HG02870 (cell line): ENCODE data around the gene SLC9B2.

Experiments used
- ATAC-seq: cut with Tn5 transposase; IDR thresholded peaks from one replicate; pipeline ENCODE4 v1.9.1; 2021; ENCODE audit warnings: mild to moderate bottlenecking, moderate library complexity; ENCODE audit not compliant: unreplicated experiment

SLC9B2 gene

GRCh38 chr4:103079621-103080020 is 3.1 kb upstream of the SLC9B2 start:
- ATAC-seq = no peak

- peak; percentile 45 for ATAC-seq
Observed at GRCh38 chr4:103075894-103076746, 441 bp downstream of the SLC9B2 start.

DNA sequence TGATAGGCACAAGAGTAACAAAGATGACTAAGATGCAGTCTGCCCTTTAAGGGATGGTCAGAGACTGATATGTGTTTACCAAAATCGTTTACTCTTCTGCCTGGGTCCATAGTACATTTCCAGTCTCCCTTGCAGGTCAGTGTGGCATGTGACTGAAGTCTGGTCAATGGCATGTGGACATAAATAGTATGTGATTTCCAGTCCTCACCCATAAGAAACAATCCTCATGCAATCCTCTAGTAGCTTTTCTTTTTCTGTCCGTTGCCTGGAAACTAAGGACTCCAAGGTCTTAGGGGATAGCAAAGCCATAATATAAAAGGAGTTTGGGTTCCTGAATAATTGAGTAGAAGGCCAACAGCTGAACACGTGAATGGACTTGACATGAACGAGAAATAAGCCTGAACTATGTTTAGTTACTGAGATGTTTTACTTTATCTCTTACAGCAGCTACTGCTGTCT is 1.1 kb downstream of the SLC9B2 start:
- ATAC-seq = no peak

DNA sequence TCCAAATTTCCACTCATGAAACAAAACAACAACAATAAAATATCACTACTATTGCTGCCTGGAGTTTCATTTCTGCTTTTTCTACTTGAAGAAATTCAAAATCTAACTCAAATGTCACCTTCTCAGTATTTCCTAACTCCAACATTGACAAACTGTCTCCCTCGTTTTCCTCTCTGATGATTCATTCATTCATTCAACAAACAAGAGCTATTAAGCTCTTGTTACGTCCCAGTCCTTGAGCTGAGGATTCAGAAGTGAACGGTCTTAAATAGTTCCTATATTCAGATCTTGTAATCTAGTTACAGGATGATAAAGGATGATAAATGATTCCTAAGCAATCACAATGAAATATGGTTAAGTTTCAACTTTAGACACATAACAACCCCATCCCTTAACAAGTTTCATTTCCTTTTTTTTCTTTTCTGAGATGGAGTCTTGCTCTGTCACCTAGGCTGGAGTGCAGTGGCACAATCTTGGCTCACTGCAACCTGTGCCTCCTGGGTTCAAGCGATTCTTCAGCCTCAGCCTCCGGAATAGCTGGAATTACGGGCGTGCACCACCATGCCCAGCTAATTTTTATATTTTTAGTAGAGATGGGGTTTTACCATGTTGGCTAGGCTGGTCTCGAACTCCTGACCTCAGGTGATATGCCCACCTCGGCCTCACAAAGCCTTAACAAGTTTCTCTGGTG is 1.7 kb downstream of the SLC9B2 start:
- ATAC-seq = peak; percentile 39

DNA sequence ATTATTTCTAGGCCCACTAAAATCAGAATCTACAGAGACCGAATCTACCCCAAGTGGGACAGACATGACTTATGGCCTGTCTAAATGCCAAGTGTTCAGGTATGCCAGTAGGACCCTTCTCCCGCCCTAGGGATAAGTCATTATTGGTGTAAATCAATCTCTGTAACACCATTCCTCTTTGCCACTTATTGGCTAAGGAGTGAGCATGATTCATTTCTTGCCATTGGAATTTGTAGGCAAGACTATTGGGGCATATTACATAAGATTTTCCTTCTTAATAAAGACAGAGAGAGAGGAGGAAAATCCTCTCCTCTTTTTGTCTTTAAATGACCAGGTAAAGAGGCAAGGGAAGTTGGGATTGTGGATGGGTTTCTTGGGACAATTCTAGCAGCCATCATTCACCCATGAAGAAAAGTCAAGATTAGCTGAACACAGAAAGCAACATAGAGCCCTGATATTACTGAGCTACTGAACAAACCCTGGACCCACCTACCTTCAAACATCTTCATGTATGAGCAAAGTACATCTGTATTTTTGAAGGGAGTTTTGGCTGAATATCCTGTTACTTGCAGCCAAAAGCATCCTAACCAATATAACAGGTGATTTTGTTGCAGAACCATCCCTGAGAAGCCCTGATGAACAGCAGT is 2.6 kb downstream of the SLC9B2 start:
- ATAC-seq = no peak

- no peak for ATAC-seq
Observed at GRCh38 chr4:103067841-103068547, 8.6 kb downstream of the SLC9B2 start.

GRCh38 chr4:103060453-103061148 is 16.0 kb downstream of the SLC9B2 start:
- ATAC-seq = no peak

- ATAC-seq = no peak
Observed at GRCh38 chr4:103054030-103054429, 22.5 kb downstream of the SLC9B2 start.

GRCh38 chr4:103052779-103053178 is 23.8 kb downstream of the SLC9B2 start:
- ATAC-seq = no peak

DNA sequence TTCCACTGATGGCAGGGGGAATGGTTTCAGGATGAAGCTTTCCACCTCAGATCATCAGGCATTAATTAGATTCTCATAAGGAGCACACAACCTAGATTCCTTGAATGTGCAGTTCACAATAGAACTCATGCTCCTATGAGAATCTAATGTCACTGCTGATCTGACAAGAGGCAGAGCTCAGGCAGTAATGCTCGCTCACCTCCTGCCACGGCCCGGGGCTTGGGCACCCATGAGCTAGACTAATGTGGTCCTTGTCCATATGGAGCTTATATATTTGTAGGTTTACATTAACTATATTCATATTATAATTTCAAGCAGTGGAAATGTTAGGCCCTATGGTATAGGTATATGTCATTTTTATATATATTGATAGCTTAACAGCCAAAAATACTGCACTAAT is 24.4 kb downstream of the SLC9B2 start:
- ATAC-seq = no peak

- ATAC-seq = no peak
Observed at GRCh38 chr4:103050736-103051436, 25.7 kb downstream of the SLC9B2 start.

GRCh38 chr4:103046416-103047290 is 29.9 kb downstream of the SLC9B2 start:
- ATAC-seq = peak; percentile 91

DNA sequence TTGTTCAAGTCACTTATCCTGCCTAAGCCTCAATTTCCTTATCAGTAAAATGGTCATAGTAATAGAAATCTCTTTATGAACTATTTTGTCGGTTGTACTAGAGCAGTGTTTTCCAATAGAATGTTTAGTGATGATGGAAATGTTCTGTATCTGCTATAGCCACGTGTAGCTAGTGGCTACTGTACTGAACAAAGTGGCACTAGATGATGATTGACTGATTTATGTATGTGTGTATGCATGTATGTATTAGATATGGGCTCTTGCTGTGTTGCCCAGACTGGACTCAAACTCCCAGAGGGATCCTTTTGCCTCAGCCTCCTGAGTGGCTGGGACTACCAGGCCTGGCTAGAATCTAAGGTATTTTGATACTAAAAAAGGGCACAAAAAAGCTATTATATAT is 32.4 kb downstream of the SLC9B2 start:
- ATAC-seq = no peak

- ATAC-seq = no peak
Observed at GRCh38 chr4:103036169-103036568, 40.4 kb downstream of the SLC9B2 start.

DNA sequence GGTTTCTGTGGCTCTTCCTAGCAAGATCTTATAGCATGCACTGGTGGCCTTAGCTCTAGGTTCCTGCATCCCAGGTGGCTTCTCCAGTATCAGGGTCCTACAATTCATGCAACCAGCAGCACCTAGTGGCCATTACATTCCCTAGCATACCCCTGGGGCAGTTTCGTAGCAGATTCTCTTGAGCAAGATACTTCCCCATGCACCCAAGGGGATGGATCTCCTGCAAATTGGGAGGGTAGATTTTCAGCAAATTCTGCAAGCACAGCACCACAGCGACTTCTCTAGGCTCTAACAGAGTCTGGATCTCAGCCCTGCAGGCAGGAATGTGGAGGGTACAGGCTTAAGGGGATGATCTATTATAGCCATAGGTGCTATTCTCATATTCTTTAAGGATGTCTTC is 44.0 kb downstream of the SLC9B2 start:
- ATAC-seq = peak; percentile 76

- no peak for ATAC-seq
Observed at GRCh38 chr4:103030791-103031190, 45.8 kb downstream of the SLC9B2 start.

DNA sequence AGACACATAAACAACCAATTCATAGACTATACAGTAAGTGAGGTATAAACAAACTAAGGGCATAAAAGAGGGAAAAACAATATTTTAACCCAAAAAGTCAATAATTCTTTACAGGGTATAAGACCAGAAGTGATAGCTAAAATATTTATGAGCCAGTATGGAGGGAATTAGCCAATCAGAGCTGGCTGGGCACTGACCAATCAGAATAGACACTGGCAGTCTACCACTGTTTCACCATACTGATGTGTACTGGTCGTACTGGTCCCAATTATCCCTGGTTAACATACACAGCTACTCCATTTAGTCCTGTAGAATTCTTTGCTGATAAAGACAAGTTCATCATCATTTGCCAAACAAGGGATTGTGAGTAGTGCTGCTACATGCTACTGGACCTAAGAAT is 47.3 kb downstream of the SLC9B2 start:
- no peak for ATAC-seq

DNA sequence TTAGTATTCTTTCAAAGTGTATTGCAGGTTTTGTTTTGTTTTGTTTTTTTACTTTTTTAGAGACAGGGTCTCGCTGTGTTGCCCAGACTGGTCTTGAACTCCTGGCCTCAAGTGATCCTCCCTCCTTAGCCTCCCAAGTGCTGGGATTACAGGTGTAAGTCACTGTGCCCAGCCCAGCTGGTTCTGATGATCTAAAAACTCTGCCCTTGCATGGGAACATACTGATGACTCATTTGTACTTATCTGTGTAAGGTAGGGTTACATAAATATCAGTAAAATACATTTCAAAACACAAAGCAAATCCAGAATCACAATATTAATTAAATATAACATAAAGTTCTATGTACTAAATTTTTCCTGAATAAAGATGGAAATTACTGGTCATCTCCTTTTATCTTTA is 49.7 kb downstream of the SLC9B2 start:
- no peak for ATAC-seq

DNA sequence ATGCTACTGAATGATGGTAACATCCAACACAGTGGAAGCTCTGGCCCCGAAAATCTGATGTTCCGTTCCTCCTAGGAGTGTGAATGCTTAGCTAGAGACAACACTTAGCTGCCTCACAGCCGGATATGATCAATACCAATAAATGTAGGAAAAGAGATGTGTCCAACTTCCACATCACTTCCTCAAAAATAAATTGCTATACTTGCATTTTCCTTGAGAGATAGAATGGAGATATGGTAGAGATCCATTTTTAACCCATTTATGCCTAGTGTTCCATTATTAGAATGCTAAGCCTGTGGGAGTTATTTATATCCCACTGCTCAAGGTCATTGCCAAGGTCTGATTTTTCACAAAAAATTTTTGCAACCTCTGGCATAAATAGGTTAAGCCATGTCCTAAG is 51.6 kb downstream of the SLC9B2 start:
- no peak for ATAC-seq
